GM18861 (cell line): Measurements from ENCODE around the gene MYB.
"Not testable (repeated sequence)": the region's sequence is repeated elsewhere in the genome, so short reads cannot be mapped to it uniquely, and the experiment has no call there.

Experiments
- ATAC-seq: cut with Tn5 transposase; IDR thresholded peaks from one replicate; pipeline ENCODE4 v1.9.1; 2021; ENCODE audit not compliant: unreplicated experiment

The MYB gene

DNA sequence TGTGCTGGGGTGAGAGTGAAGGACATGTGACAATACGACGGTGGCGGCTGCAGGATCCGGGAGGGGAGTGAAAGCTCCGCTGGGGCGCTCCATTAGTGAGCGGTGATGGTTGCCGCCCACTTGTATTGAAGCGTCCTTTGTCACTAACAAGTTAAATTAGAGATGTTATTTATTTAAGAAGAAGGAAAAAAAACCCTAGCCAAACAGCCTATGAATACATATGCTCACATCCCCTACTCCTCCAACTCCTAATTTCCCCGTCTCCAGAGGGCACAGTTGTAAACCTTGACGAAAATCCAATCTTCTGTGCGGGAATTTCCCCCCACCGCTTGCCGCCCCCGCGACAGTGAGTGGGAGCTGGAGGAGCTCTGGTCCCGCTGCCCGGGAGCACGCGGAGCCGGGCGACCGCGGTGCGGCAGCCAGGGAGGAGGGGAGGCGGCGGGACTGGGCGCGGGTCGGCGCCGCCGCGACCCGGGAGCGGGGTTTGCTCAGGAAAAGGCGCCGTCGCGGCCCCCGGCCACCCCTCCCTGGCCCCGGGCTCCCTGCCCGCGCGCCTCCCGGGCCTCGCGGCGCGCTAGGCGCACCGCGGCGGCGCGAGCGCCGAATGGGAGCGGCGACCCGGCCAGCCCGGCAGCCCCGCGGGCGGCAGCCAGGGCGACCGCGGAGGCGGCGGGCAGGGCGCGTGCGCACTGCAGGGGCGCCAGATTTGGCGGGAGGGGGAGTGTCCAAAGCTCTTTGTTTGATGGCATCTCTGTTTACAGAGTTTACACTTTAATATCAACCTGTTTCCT, at the start of gene MYB:
TSS of gene MYB (plus strand) at position 767 of the 791 bp plus-strand sequence. CDS start 206 bp downstream, outside the sequence.
- peak; percentile 29 for ATAC-seq

DNA sequence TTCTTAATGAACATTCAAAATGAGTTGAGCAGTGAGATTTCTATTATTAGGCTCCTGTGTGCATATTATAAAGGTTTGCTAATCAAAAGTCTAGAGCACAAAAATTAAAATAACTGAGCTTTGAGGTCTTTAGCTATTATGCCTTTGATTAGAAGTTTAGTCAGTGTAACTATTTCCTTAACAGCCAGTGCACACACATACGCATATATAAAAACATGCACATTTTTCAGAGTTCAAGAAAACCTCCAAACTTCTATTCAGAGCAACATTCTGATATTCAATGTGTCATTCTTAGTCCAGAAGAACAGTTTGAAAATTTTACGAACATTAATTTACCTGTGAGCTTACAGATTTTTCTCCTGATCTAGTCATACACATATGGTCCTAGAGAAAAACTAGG, 48.3 kb upstream of the MYB start:
- ATAC-seq: no peak

DNA sequence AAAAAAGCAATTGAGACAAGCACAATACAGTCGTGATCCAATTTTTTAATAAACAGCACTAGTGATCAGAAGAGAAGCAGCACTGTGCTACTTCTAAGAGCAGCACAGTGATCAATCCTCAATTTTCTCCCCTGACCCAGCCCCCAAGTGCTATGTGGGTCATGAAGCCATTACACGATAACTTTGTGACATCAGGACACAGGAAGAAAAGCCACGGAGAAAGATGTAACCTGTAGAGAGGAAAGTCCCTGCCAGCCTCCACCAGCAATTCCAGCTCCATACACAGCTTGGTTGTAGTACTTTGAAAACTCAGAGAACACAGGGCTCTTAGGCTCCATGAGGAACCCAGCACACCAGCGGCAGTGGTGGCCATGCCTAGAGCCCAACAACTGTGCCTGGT, 45.3 kb upstream of the MYB start:
- ATAC-seq: no peak

DNA sequence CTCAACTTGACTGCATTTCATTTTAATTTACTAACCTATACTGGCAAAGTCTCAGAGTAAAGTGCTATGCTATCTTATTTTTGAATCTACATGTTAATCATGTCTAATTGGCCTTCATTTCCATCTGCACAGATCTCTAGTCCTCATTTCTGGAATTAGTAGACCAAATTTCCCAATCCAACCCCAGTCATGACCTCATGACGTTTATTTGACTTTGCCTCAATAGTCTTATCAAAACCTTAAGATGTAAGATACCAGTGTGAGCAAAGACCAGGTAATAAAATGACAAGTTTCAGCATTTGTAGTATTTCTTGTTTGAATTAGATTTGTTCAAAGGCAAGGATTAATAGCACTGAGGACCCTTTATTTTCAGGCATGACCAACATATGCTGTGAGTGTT, 43.3 kb upstream of the MYB start:
- ATAC-seq: no peak

DNA sequence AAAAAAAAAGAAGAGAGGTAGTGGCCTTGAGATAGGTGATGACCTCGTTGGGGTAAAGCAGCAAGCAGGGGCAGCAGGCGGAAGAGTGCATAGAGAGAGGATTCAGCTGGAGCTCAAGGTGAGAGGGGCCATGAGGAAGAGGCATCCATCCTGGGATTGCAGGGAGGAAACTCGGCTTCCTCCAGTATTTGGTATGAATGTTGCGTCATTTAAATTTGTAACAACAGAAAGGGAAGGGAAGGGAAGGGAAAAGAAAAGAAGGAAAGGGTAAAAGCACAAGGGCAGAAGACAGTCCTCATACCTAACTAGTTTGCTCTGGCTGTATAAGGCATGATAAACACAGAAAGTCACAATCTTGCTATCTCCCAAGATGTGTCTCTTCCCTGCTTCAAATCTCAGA, 39.9 kb upstream of the MYB start:
- ATAC-seq: no peak

DNA sequence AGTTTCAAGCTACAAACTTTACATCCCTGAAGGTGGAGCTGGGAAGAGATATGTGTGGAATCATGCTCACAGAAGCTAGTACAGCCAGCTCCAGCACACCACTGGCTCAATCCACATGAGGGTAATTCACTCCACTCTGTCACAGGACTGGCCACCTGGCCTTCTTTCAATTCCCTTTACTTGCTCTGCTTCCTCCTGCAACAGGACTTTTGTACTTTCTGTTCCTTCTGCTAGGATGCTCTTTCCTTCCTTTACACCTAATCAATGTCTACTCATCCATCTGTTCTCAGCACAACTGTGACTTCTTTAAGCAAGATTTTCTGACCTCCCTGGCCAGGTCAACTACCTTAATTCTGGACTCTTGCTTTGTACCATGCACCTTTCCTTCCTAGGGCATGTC, 39.4 kb upstream of the MYB start:
- no peak for ATAC-seq

DNA sequence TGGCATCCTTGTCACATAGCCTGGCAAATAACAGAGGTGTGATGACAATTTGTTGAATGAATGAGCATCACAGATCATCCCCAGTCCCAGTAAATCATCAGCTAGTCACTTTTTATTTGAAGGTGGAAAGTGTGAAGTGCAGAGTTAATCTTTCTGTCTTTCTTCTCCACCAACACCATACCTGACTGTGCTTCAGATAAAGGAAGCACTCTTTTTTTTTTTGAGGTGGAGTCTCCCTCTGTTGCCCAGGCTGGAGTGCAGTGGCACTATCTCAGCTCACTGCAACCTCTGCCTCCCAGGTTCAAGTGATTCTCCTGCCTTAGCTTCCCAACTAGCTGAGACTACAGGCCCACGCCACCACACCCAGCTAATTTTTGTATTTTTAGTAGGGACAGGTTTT, 38.9 kb upstream of the MYB start:
- not testable (repeated sequence) for ATAC-seq

DNA sequence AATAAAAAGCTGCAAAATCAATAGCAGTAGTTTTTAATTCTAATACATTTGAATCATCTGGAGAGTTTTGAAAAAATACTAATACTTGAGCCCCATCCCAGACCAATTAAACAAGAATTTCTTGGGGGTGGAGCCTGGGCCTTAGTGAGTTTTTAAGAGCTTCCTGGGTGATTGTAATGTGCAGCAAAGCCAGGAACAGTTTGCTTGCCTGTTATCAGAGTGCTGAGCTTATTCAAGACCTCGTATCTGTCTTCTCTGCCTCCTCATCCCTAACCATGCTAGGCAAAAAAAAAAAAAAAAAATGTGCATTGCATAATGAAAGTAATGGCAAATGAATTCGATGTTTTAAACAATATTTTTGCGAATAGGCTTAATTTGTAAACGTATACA, 36.4 kb upstream of the MYB start:
- ATAC-seq: no peak

DNA sequence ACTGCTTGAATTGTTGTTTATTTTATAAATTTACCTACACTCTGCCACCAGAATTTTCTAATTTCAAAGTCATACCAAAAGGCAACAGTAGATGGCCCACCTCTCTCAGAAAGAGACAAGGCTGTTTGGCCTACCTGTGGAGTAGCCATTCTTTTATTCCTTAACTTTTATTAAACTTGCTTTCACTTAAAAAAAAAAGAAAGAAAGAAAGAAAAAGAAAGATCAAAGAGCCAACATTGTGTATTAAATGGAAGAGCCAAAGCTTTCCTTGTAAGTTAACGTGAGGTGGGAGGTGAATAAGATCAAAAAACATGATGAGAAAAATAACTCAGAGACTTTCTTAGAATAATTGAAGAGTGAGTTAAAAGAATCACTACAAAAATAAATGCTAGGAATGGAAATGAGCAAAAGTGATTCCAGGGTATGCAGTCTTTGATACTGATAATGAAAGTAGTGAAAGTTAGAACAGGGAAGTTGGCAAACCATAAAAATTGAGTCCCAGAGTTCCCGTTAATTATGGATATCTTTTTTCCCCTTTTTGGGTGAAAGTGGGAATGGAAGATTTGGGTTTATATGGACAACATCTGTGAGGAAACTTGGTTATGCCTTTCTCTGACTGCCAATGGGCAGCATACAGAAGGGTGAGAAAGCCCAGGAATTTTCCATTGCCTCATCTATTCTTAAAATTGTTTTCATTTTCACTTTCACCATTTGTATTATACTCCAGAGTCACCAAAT, 35.9 kb upstream of the MYB start:
- no peak for ATAC-seq

DNA sequence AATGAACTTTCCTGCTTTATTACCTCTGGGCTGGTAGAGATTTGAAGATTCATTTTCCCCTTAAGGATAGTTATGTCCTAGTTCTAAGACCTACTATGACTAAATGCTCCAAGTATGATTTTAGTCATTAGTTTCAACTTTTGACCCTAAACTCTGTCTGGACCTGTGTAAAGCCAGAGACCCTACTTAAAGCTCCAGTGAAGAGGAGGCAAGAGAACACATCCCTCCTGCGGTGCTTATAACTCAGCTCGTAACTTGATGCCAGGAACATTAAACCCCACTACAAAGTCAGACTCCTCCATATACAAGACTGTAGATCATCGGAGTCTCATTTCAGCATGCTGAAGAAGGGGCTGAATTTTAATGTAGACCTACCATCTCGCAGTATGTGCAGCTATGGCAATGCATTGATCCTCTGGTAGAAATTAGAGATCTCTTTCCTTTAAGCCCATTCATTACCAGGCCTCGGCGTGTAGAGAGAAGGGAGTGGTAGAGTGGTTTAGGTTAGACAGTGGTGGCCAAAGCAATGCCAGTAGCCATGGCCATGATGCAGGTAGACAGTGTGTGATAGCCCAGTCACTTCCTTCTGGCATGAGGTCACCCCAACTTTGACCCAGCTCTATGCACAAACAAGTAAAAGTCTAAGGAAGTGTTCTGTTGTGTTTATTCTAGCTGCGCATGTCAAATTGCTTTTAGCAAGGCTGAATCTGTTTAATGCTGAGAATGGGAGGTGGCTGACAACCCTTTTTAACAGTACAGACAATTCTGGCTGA, 34.8 kb upstream of the MYB start:
- no peak for ATAC-seq

DNA sequence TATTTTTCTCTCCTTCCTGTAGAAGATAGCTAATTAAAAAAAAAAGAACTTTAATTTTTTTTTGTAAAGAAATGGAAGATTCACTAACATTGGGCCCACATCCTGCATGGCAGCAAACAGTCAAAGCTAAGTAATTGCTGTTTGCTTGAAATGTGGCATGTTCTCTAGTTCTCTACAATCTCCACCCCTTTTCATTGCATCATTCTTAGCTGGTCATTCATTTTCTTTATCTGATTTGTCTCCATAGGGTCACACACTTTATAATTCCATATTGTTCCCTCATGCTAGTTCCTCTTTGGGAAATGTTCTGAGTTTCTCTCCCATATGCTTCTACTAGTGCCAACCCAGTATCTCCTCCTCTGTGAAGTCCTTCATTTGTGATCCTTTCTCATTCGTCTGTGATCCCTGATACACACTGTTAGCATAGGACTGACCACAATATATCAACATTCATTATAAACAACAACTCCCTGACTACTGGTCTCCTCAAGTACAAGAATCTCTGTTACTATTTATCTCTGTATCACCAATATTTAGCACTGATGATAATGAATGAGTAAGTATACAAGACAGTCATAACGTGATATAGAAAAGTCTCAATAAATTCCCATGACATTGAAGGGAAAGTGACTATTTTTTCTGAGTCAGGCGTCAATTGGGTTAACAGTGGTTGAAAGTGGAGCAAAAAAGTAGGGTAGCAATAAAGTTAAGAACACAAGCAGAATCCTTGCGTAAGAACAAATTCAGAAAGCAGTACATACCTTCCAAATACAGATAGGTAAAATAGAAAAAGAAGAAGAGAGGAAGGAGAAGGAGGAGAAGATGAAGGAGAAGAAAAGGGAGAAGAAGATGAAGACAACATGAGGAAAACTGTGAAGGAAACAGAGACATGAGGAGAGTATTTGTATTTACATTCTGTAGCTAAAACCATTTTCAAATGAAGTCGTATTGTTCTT, 33.2 kb upstream of the MYB start:
- no peak for ATAC-seq

DNA sequence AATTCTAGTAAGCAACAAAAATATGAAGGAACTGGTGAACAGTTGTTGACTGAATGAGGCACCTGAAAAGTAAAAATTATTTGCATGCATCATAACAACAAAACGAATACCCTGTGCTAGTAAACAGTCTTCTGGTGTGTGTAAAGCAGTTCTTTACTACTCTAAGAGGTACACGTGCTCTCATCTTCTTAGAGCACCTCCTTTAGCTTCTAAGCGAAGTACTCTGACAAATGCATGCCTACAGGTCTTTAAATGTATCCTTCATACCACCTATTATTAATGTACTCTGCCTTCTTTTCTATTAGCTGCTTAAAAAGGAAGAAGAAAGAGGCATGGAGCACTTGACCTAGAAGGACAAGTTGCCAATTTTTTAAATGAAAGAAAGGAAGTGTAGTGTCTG, 32.2 kb upstream of the MYB start:
- ATAC-seq: no peak

DNA sequence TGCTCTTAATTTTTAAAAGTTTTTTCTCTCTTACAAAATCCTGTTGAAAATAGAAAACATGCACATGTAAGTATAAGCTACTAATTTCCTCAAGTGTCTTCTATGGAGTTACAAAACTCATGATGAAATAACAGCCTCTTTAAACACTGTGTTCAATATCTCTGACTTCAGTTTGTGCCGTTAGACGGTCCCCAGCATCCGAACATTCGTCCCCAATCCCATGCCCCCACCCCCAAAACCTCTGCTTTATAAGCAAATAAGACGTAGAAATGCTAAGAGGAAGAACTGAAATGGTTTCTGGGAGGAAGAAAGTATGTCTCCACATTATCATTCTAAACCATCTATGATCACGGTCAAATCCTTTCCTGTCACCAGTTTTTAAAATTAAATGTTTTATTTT, 31.7 kb upstream of the MYB start:
- no peak for ATAC-seq

DNA sequence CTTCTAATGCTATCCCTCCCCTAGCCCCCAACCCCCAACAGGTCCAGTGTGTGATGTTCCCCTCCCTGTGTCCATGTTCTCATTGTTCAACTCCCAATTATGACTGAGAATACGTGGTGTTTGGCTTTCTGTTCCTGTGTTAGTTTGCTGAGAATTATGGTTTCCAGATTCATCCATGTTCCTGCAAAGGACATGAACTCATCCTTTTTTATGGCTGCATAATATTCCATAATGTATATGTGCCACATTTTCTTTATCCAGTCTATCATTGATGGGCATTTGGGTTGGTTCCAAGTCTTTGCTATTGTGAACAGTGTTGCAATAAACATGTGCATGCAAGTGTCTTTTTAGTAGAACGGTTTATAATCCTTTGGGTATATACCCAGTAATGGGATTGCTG, 30.6 kb upstream of the MYB start:
- not testable (repeated sequence) for ATAC-seq

DNA sequence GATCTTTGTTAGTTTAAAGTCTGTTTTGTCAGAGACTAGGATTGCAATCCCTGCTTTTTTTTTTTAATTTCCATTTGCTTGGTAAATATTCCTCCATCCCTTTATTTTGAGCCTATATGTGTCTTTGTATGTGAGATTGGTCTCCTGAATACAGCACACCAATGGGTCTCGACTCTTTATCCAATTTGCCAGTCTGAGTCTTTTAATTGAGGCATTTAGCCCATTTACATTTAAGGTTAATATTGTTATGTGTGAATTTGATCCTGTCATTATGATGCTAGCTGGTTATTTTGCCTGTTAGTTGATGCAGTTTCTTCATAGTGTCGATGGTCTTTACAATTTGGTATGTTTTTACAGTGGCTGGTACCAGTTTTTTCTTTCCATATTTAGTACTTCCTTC, 27.0 kb upstream of the MYB start:
- ATAC-seq: not testable (repeated sequence)

DNA sequence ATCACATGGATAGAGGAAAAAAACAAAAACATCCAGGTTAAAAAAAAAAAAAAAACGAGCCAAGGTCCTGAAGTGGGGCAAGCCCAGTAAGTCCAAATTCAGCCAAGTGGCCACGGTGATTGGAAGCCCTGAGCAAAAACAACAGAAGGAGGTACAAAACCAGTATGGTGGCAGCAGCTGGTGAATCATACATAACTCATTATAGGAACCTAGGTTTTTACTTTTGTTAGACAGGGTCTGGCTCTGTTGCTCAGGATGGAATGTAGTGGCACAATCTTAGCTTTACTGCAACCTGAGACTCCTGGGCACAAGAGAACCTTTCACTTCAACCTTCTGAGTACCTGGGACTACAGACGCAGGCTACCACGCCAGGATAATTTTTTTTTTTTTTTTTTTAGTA, 22.7 kb upstream of the MYB start:
- ATAC-seq: no peak

DNA sequence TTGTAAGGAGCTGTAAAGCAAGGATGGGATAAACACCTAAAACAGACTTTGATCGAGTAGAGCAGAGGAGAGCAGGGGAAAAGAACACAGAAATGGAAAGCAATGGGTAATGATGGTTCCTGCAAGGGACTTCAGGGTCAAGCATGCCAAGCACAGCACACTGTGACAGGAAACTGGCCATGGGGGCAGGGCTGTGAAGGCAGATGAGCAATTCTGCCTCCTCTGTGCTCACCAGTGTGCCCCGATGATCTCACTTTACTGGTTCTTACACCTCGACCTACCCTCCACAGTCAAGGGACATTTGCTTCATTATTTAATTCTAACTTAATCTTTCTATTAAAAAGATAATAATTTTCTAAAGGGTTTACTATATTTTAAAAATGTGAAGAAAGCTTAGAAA, 21.6 kb upstream of the MYB start:
- ATAC-seq: peak; percentile 40

DNA sequence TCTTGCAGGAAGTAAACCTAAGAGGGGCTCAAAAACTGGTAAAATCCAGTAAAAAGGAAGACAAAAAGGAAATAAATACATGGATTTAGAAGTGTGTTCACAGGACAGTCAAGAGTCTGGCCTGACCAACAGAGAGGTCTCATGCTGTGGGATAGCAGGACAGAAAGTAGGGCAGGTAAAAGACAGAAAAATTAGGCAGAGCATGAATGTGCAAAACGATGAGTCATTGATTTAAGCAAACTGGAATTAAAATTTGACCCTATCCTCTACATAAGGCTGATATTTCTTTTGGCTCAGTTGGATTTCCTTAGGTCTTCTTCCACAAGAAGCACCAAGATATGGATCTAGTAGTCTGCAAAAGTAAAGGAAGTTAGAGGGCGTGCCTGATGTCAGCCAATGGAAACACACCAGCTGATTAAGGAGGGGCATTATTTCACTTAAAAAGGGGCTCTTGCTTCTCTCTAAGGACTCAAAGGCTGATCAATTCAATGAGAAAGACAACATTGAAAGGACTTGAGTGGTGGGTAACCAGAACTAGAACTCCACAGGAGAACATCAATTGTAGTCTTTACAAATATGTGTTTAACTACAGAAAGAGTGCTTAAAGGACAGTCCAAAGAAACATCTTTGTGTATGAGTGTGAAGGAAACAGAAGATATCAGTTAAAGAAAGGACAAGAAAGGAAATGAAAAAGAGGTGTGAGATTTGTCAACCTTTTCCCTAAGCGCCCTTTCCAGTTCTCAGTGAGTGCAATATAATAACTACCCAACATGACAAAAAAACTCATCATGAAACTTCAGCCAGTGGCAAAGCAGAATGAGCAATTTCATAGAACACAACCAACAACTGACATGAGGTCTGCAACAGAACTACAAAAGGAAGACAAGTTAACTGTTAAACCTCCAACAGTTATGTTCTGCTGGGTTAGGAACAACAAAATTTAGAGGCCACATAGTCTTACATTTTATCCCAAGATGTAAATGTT, 19.4 kb upstream of the MYB start:
- ATAC-seq: no peak

DNA sequence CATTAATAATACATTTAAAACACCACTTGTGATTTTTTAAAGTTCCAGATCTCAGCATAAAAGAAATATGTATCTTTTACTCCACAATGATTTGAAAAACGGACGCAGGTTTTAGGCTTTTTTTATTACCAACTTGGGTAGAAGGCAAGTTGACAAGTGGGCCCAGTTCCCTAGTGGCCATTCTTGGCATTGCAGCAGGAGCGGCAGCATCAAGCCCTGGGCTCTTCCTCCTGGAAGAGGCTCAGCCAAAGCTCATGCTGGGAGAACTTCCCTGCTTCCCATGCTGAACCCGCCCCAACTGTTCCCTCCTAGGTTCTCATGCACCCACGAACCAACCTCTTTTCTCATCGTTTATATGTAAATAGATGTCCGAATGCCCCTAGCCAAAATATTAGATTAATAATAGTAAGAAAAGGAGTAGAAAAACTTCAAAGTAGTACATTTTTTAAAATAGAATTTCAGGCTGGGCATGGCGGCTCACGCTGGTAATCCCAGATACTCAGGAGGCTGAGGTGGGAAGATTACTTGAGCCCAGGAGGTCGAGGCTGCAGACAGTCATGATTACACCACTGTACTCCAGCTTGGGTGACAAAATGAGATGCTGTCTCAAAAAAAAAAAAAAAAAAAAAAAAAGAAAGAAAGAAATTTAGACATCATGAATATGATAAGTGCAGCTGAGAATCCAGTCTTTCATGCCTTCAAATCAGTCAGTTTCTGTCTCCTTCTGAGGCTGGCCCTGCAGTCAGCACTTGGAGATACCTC, 18.2 kb upstream of the MYB start:
- no peak for ATAC-seq
